ENCODE measurements around the gene MAMLD1. TPM values are rescaled to one million over a fixed set of nuclear protein-coding genes. Genes with fewer than 3 reads are reported as not detected.

Gene MAMLD1
- total and polyA plus RNA-seq, 9 of the 15 experiments (the other 6 are each of a cell fraction or from before 2014, with no cell fraction given) = 0.12 to 0.18 TPM; not detected in 7

- Histone ChIP-seq H3K36me3 (ENCODE audit: control insufficient read depth, insufficient read depth, low read length) (no peaks in the 10 kb centered on the region), H3K4me2 (ENCODE audit: insufficient read depth, low read length) (no peak overlapping the region), H3K4me3 (no peak overlapping the region), H3K4me1 (replicated peaks in 1 of 2; ENCODE audit: control insufficient read depth in 2 of 2, insufficient read depth in 2 of 2, low read length in 2 of 2) (no peaks in the 10 kb centered on the region), H3K9me3 (replicated peaks; ENCODE audit: control insufficient read depth, insufficient read depth, low read depth, low read length) (no peaks in the 10 kb centered on the region), H3K27me3 (ENCODE audit: control insufficient read depth in 2 of 2, insufficient read depth in 2 of 2, low read length in 2 of 2) (no peaks in the 10 kb centered on the region), H3K9ac (ENCODE audit: insufficient read depth in 1 of 2, low read depth in 2 of 2, low read length in 2 of 2) (no peak overlapping the region), H2AFZ (ENCODE audit: low read depth, low read length) (no peak overlapping the region), H3K9me1 (ENCODE audit: control insufficient read depth, insufficient read depth, low read length) (no peaks in the 10 kb centered on the region), H3K27ac (ENCODE audit: extremely low read depth, low read depth, low read length) (no peak overlapping the region), H3K79me2 (ENCODE audit: control insufficient read depth, insufficient read depth, low read length) (no peaks in the 10 kb centered on the region), H4K20me1 (replicated peaks; ENCODE audit: control insufficient read depth, insufficient read depth, low read length) (no peaks in the 10 kb centered on the region)
- ChIA-PET CTCF (ENCODE audit: low intra/inter-chr PET ratio) (no interaction called here), POLR2A (no interaction called here)
- ATAC-seq (no peak), FAIRE-seq (no peak), DNase-seq (ENCODE audit: extremely low read depth in 1 of 4, low spot score in 3 of 4) (no peak)
- TF ChIP-seq ARID4B (CRISPR knock-in tag; IDR thresholded peaks at IDR 0.05) (no peak), CHD7 (IDR thresholded peaks at IDR 0.05; ENCODE audit: low read depth, low read length) (peak; percentile 85), NFIC (IDR thresholded peaks at IDR 0.05) (0 out of 2 replicates have a peak, but pooled peaks have one; percentile 18), NFIX (CRISPR knock-in tag; IDR thresholded peaks at IDR 0.05; ENCODE audit: low read depth) (no peak), FOXK2 (conservative IDR thresholded peaks at IDR 0.05 in 1 of 2, IDR thresholded peaks at IDR 0.05 in 1 of 2; ENCODE audit: low read depth in 2 of 2) (no peak), SNIP1 (IDR thresholded peaks at IDR 0.05; ENCODE audit: low read depth) (no peak), RBBP5 (IDR thresholded peaks at IDR 0.05; ENCODE audit: borderline replicate concordance, insufficient read depth, low read length, poor library complexity, severe bottlenecking) (no peak)
- intact Hi-C loops (cut with micrococcal nuclease) = no loop called here
- WGBS (ENCODE audit: insufficient coverage, low coverage, missing lambda C conversion rate) = 0% methylated on average over 4 of the region's 4 CpGs
- in situ Hi-C loops (cut with MboI) = no loop called here
- BruUV-seq (replicated peaks) = no TSS peak
Measured at GRCh38 chrX:150352581-150352980, 10.5 kb upstream of the MAMLD1 start.

All from K562 (cell line).